ENCODE results near the gene CCN5.
"Not testable (repeated sequence)": the region's sequence is repeated elsewhere in the genome, so short reads cannot be mapped to it uniquely, and the experiment has no call there.

Gene CCN5

GRCh38 chr20:44714701-44715498, at the start of gene CCN5:
Gene CCN5 (plus strand): TSS chr20:44715369. CDS start chr20:44715391, 22 bp downstream.
- FAIRE-seq: no peak

GRCh38 chr20:44666066-44666465, 49.1 kb upstream of the CCN5 start:
- no peak for FAIRE-seq

GRCh38 chr20:44670851-44671250, 44.3 kb upstream of the CCN5 start:
- not testable (repeated sequence) for FAIRE-seq

- not testable (repeated sequence) for FAIRE-seq
These were observed 43.6 kb upstream of the CCN5 start for GRCh38 chr20:44671541-44671940.

GRCh38 chr20:44672318-44672902, 42.8 kb upstream of the CCN5 start:
- FAIRE-seq: not testable (repeated sequence)

- FAIRE-seq: no peak
These were observed 36.9 kb upstream of the CCN5 start for GRCh38 chr20:44678242-44678641.

GRCh38 chr20:44678990-44679611, 36.1 kb upstream of the CCN5 start:
- FAIRE-seq: no peak

GRCh38 chr20:44681796-44682566, 33.2 kb upstream of the CCN5 start:
- no peak for FAIRE-seq

GRCh38 chr20:44683263-44684046, 31.7 kb upstream of the CCN5 start:
- no peak for FAIRE-seq

- no peak for FAIRE-seq
These were observed 30.9 kb upstream of the CCN5 start for GRCh38 chr20:44684047-44684967.

GRCh38 chr20:44686934-44687333, 28.2 kb upstream of the CCN5 start:
- FAIRE-seq: no peak

- FAIRE-seq: no peak
These were observed 27.0 kb upstream of the CCN5 start for GRCh38 chr20:44688053-44688625.

- no peak for FAIRE-seq
These were observed 25.4 kb upstream of the CCN5 start for GRCh38 chr20:44689809-44690208.

- FAIRE-seq: no peak
These were observed 24.3 kb upstream of the CCN5 start for GRCh38 chr20:44690781-44691423.

- FAIRE-seq: no peak
These were observed 23.4 kb upstream of the CCN5 start for GRCh38 chr20:44691424-44692423.

- FAIRE-seq: no peak
These were observed 22.2 kb upstream of the CCN5 start for GRCh38 chr20:44692932-44693480.

- no peak for FAIRE-seq
These were observed 21.5 kb upstream of the CCN5 start for GRCh38 chr20:44693627-44694026.

- FAIRE-seq: no peak
These were observed 21.0 kb upstream of the CCN5 start for GRCh38 chr20:44694159-44694558.

GRCh38 chr20:44695295-44695673, 19.9 kb upstream of the CCN5 start:
- no peak for FAIRE-seq

All from colon (tissue), 2 donors.